Liver (tissue), 9 donors: Measurements from ENCODE around the gene TBC1D5. TPM values are rescaled to one million over a fixed set of nuclear protein-coding genes. Genes with fewer than 3 reads are reported as not detected.

Experiments used
- DNase-seq: peaks from one replicate; pipeline ENCODE4 v3.0.0-alpha.2; 2017; ENCODE audit warnings: low spot score
- H3K27ac ChIP-seq, 2 donors: one replicate each; pipeline ENCODE4 v1.7.0; 2013; ENCODE audit warnings: inconsistent platforms in 2 of 2, low read length in 2 of 2, control low read depth in 1 of 2, low read depth in 1 of 2, mild to moderate bottlenecking in 1 of 2
- H3K27me3 ChIP-seq, 4 donors: one replicate each; pipeline versions ENCODE4 v1.6.1 to v1.7.0; 2013; ENCODE audit warnings: low read length in 3 of 4, inconsistent platforms in 1 of 4, mild to moderate bottlenecking in 1 of 4, moderate library complexity in 1 of 4; ENCODE audit not compliant: control insufficient read depth in 4 of 4, insufficient read depth in 4 of 4
- H3K36me3 ChIP-seq, 4 donors: one replicate each; pipeline versions ENCODE4 v1.6.1 to v1.7.0; 2013; ENCODE audit warnings: low read length in 3 of 4, mild to moderate bottlenecking in 3 of 4, low read depth in 1 of 4, moderate library complexity in 1 of 4; ENCODE audit not compliant: control insufficient read depth in 4 of 4, insufficient read depth in 3 of 4
- H3K4me1 ChIP-seq, 4 donors: one replicate each; pipeline versions ENCODE4 v1.6.1 to v1.7.0; 2013; ENCODE audit warnings: low read length in 3 of 4, mild to moderate bottlenecking in 3 of 4, moderate library complexity in 1 of 4; ENCODE audit not compliant: control insufficient read depth in 4 of 4, insufficient read depth in 4 of 4
- H3K4me3 ChIP-seq, 3 donors: one replicate each; pipeline versions ENCODE4 v1.6.1 to v1.7.0; 2013; ENCODE audit warnings: low read length in 3 of 3, control low read depth in 1 of 3, low read depth in 1 of 3, mild to moderate bottlenecking in 1 of 3
- H3K9ac ChIP-seq, 2 donors: one replicate each; pipeline ENCODE4 v1.7.0; 2013; ENCODE audit warnings: low read length in 2 of 2, mild to moderate bottlenecking in 2 of 2, moderate library complexity in 2 of 2, control low read depth in 1 of 2, low read depth in 1 of 2
- H3K9me3 ChIP-seq, 4 donors: one replicate each; pipeline versions ENCODE4 v1.6.1 to v1.7.0; 2013; ENCODE audit warnings: low read length in 3 of 4; ENCODE audit not compliant: control insufficient read depth in 4 of 4
- ATF3 ChIP-seq: IDR thresholded peaks from 2 replicates; pipeline ENCODE4 v1.6.1; 2016; ENCODE audit warnings: antibody characterized with exemption
- CTCF ChIP-seq: fragments of 150-350 bp; IDR thresholded peaks from 2 replicates; pipeline ENCODE4 v1.5.1; 2017; ENCODE audit warnings: improper control_type of control experiment, low read depth, low read length; ENCODE audit not compliant: missing input control
- EGR1 ChIP-seq, 2 donors: IDR thresholded peaks; 2 replicates each; pipeline ENCODE4 v1.6.1; 2016 to 2018; ENCODE audit warnings: antibody characterized with exemption in 2 of 2, low read depth in 2 of 2
- FOXA1 ChIP-seq: IDR thresholded peaks from 2 replicates; pipeline ENCODE4 v1.6.1; 2016; ENCODE audit warnings: antibody characterized with exemption
- FOXA2 ChIP-seq: IDR thresholded peaks from 2 replicates; pipeline ENCODE4 v1.6.1; 2016; ENCODE audit warnings: antibody characterized with exemption
- GABPA ChIP-seq, 2 donors: IDR thresholded peaks in 1 of 2; conservative IDR thresholded peaks in 1 of 2; 2 replicates each; pipeline ENCODE4 v1.6.1; 2016; ENCODE audit warnings: antibody characterized with exemption in 2 of 2, mild to moderate bottlenecking in 1 of 2, moderate library complexity in 1 of 2
- HNF4A ChIP-seq, 2 donors: conservative IDR thresholded peaks; 2 replicates each; pipeline ENCODE4 v1.6.1; 2016; ENCODE audit warnings: antibody characterized with exemption in 2 of 2, mild to moderate bottlenecking in 2 of 2
- HNF4G ChIP-seq: IDR thresholded peaks from 2 replicates; pipeline ENCODE4 v1.6.1; 2016; ENCODE audit warnings: antibody characterized with exemption
- JUND ChIP-seq, 2 donors: IDR thresholded peaks; 2 replicates each; pipeline ENCODE4 v1.6.1; 2016; ENCODE audit warnings: antibody characterized with exemption in 2 of 2
- MAX ChIP-seq: IDR thresholded peaks from 2 replicates; pipeline ENCODE4 v1.6.1; 2016; ENCODE audit warnings: antibody characterized with exemption
- NR2F2 ChIP-seq: IDR thresholded peaks from 2 replicates; pipeline ENCODE4 v1.6.1; 2016; ENCODE audit warnings: antibody characterized with exemption
- RAD21 ChIP-seq, 2 donors: IDR thresholded peaks; 2 replicates each; pipeline ENCODE4 v1.6.1; 2016; ENCODE audit warnings: antibody characterized with exemption in 2 of 2, mild to moderate bottlenecking in 2 of 2
- REST ChIP-seq: IDR thresholded peaks from 2 replicates; pipeline ENCODE4 v1.6.1; 2016; ENCODE audit warnings: antibody characterized with exemption, mild to moderate bottlenecking
- RXRA ChIP-seq, 2 donors: IDR thresholded peaks; 2 replicates each; pipeline ENCODE4 v1.6.1; 2017 to 2018; ENCODE audit warnings: antibody characterized with exemption in 2 of 2, mild to moderate bottlenecking in 1 of 2
- SP1 ChIP-seq: IDR thresholded peaks from 2 replicates; pipeline ENCODE4 v1.6.1; 2018; ENCODE audit warnings: antibody characterized with exemption, mild to moderate bottlenecking
- TAF1 ChIP-seq: conservative IDR thresholded peaks from 2 replicates; pipeline ENCODE4 v1.6.1; 2016; ENCODE audit warnings: antibody characterized with exemption, mild to moderate bottlenecking
- YY1 ChIP-seq: IDR thresholded peaks from 2 replicates; pipeline ENCODE4 v1.6.1; 2016; ENCODE audit warnings: antibody characterized with exemption, mild to moderate bottlenecking
- ZBTB33 ChIP-seq: IDR thresholded peaks from 2 replicates; pipeline ENCODE4 v1.6.1; 2016; ENCODE audit warnings: antibody characterized with exemption
- WGBS: extraction: QIAGEN DNeasy Blood & Tissue Kit; methylation state at CpG from one replicate; pipeline ENCODE4 v1.1.7; 2013; 5-methylcytosine and 5-hydroxymethylcytosine counted together
- polyA plus RNA-seq, 2 donors: library from polyadenylated mRNA; stranded (reverse) in 1 of 2; unstranded in 1 of 2; fragments of 200-250 nt in 1 of 2; fragments of >200 nt in 1 of 2; fragmentation: Nextera tagmentation in 1 of 2; extraction: Ambion mirVana in 1 of 2; gene quantifications; one replicate each; pipeline versions ENCODE4 v1.2.1 to v1.2.3, GENCODE V29; 2013 to 2015
- total RNA-seq, 2 donors: library from RNA; depleted of rRNA; stranded (reverse); fragments of >200 nt; gene quantifications; one replicate each; pipeline ENCODE4 v1.2.3, GENCODE V29; 2014
- donor health status: healthy.
- donor health status: healthy.
- donor health status: healthy.
- donor health status: healthy.
- donor health status: healthy.

Gene TBC1D5
- total and polyA plus RNA-seq, 4 donors = 9.1 to 45.6 (median 25.6) TPM

GRCh38 chr3:17580901-17581300, 161.5 kb downstream of the TBC1D5 start:
- Histone ChIP-seq H3K27me3 (no peaks in the 10 kb centered on the region), H3K27ac (no peak overlapping the region), H3K9ac (no peak overlapping the region), H3K36me3 (no peaks in the 10 kb centered on the region), H3K4me1 (no peaks in the 10 kb centered on the region), H3K4me3 (no peak overlapping the region), H3K9me3 (no peaks in the 10 kb centered on the region)
- WGBS = 96% methylated on average over 4 of the region's 4 CpGs
- DNase-seq = no peak
- TF ChIP-seq GABPA (IDR thresholded peaks at IDR 0.05 in 1 of 2, conservative IDR thresholded peaks at IDR 0.05 in 1 of 2) = no peak
- no peak for TF ChIP-seq FOXA2
- no peak for TF ChIP-seq HNF4G
- no peak for TF ChIP-seq JUND (IDR thresholded peaks at IDR 0.05)
- no peak for TF ChIP-seq ZBTB33
- no peak for TF ChIP-seq EGR1 (IDR thresholded peaks at IDR 0.05; ENCODE audit: low read depth in 2 of 2)
- TF ChIP-seq RAD21 (IDR thresholded peaks at IDR 0.05) = no peak
- TF ChIP-seq MAX = no peak
- TF ChIP-seq YY1 = no peak
- TF ChIP-seq HNF4A (conservative IDR thresholded peaks at IDR 0.05) = no peak
- no peak for TF ChIP-seq REST
- no peak for TF ChIP-seq SP1
- TF ChIP-seq TAF1 = no peak
- no peak for TF ChIP-seq RXRA (IDR thresholded peaks at IDR 0.05)
- TF ChIP-seq CTCF = no peak
- no peak for TF ChIP-seq NR2F2
- no peak for TF ChIP-seq FOXA1
- no peak for TF ChIP-seq ATF3
